H1 (cell line): ENCODE measurements around the gene EEF1A2. TPM values are rescaled to one million over a fixed set of nuclear protein-coding genes. Genes with fewer than 3 reads are reported as not detected.

Experiments
- CTCF ChIA-PET: fragments of 300-600 bp; sonication (Branson Sonifier 250); formaldehyde crosslinking; loops from one replicate; lab custom pipeline; 2021; ENCODE audit not compliant: partially characterized antibody; lab: Charles Lee
- POLR2A ChIA-PET: fragments of 300-600 bp; sonication (Branson Sonifier 250); formaldehyde crosslinking; loops from one replicate; lab custom pipeline; 2021; ENCODE audit warnings: inconsistent platforms; ENCODE audit not compliant: partially characterized antibody; lab: Charles Lee
- DNase-seq, 2 experiments: peaks; one replicate each; pipeline versions ENCODE4 v3.0.0 to v3.0.0-alpha.2; 2010 to 2022; ENCODE audit warnings: low spot score in 2 of 2, low read depth in 1 of 2, mixed read lengths in 1 of 2
- FAIRE-seq: peaks from 2 replicates; lab custom pipeline; 2011; peaks lifted over from hg19 to GRCh38; lab: Jason Lieb, UNC
- H2AFZ ChIP-seq: 2 replicates; pipeline ENCODE4 v1.8.1; 2012; ENCODE audit warnings: low read length, inconsistent platforms
- H2AK5ac ChIP-seq: 2 replicates; pipeline ENCODE4 v1.6.1; 2013; ENCODE audit warnings: low read depth, low read length
- H2BK120ac ChIP-seq: replicated peaks from 2 replicates; pipeline ENCODE3; 2013; ENCODE audit warnings: low read depth, low read length, inconsistent platforms
- H2BK12ac ChIP-seq: 2 replicates; pipeline ENCODE4 v1.6.1; 2013; ENCODE audit warnings: low read depth, low read length
- H2BK15ac ChIP-seq: 2 replicates; pipeline ENCODE4 v1.6.1; 2013; ENCODE audit warnings: low read length
- H2BK20ac ChIP-seq: 2 replicates; pipeline ENCODE4 v1.6.1; 2013; ENCODE audit warnings: low read length
- H2BK5ac ChIP-seq: 2 replicates; pipeline ENCODE4 v1.6.1; 2013; ENCODE audit warnings: low read depth, low read length
- H3K14ac ChIP-seq: 2 replicates; pipeline ENCODE4 v1.6.1; 2013; ENCODE audit warnings: inconsistent platforms; ENCODE audit not compliant: insufficient read length
- H3K18ac ChIP-seq: 2 replicates; pipeline ENCODE4 v1.6.1; 2013; ENCODE audit warnings: low read length; ENCODE audit errors: extremely low read depth
- H3K23ac ChIP-seq: 2 replicates; pipeline ENCODE4 v1.6.1; 2013; ENCODE audit warnings: inconsistent platforms; ENCODE audit not compliant: insufficient read length
- H3K23me2 ChIP-seq: 2 replicates; pipeline ENCODE4 v1.6.1; 2013; ENCODE audit warnings: low read depth, low read length
- H3K27ac ChIP-seq: 2 replicates; pipeline ENCODE4 v1.6.1; 2011; ENCODE audit warnings: low read depth, low read length, inconsistent platforms
- H3K27me3 ChIP-seq, 4 experiments: replicated peaks in 1 of 4; 1 replicate in 1 of 4; 2 replicates in 3 of 4; pipeline versions ENCODE4 v1.6.1 to v1.8.1; 2011 to 2013; ENCODE audit warnings: low read length in 3 of 4, mild to moderate bottlenecking in 3 of 4, inconsistent platforms in 2 of 4, mixed read lengths in 2 of 4, moderate library complexity in 1 of 4; ENCODE audit not compliant: control insufficient read depth in 3 of 4, insufficient read depth in 3 of 4; ENCODE audit errors: extremely low read depth in 1 of 4
- H3K36me3 ChIP-seq, 4 experiments: 2 replicates each; pipeline versions ENCODE4 v1.6.1 to v1.8.1; 2011 to 2013; ENCODE audit warnings: mild to moderate bottlenecking in 4 of 4, low read length in 3 of 4, moderate library complexity in 2 of 4, control low read depth in 1 of 4, inconsistent platforms in 1 of 4; ENCODE audit not compliant: insufficient read depth in 4 of 4, control insufficient read depth in 2 of 4
- H3K4ac ChIP-seq: replicated peaks from 2 replicates; pipeline ENCODE3; 2013; ENCODE audit warnings: low read length, low read depth, mixed read lengths, inconsistent platforms; ENCODE audit not compliant: insufficient read length
- H3K4me1 ChIP-seq, 4 experiments: replicated peaks in 1 of 4; 1 replicate in 1 of 4; 2 replicates in 3 of 4; pipeline versions ENCODE4 v1.6.1 to v1.8.1; 2011 to 2013; ENCODE audit warnings: low read length in 3 of 4, inconsistent platforms in 2 of 4, mixed read lengths in 1 of 4; ENCODE audit not compliant: insufficient read depth in 4 of 4, control insufficient read depth in 3 of 4
- H3K4me2 ChIP-seq, 2 experiments: 2 replicates each; pipeline versions ENCODE4 v1.6.1 to v1.8.1; 2011 to 2013; ENCODE audit warnings: low read depth in 2 of 2, low read length in 2 of 2, control low read depth in 1 of 2, inconsistent platforms in 1 of 2, mild to moderate bottlenecking in 1 of 2; ENCODE audit not compliant: insufficient read depth in 1 of 2
- H3K4me3 ChIP-seq, 4 experiments: fragments of 200-600, 300-600 bp in 1 of 4; sonication (generic), shearing (Covaris generic), sonication (Bioruptor Twin) in 1 of 4; 2 replicates each; pipeline versions ENCODE4 v1.5.1 to v1.8.1; 2011 to 2016; ENCODE audit warnings: low read length in 4 of 4, low read depth in 3 of 4, control low read depth in 2 of 4, inconsistent platforms in 2 of 4, mild to moderate bottlenecking in 2 of 4, mixed read lengths in 1 of 4, moderate library complexity in 1 of 4; ENCODE audit not compliant: insufficient read depth in 2 of 4; ENCODE audit errors: extremely low read depth in 1 of 4
- H3K56ac ChIP-seq: replicated peaks from 2 replicates; pipeline ENCODE3; 2013; ENCODE audit warnings: low read depth, mild to moderate bottlenecking, mixed read lengths, low read length, inconsistent platforms; ENCODE audit not compliant: insufficient read length
- H3K79me1 ChIP-seq: 2 replicates; pipeline ENCODE4 v1.6.1; 2013; ENCODE audit warnings: low read depth, low read length, control low read depth
- H3K79me2 ChIP-seq, 2 experiments: 2 replicates each; pipeline versions ENCODE4 v1.6.1 to v1.8.1; 2012 to 2013; ENCODE audit warnings: low read length in 2 of 2, mild to moderate bottlenecking in 2 of 2, inconsistent platforms in 1 of 2; ENCODE audit not compliant: insufficient read depth in 2 of 2, control insufficient read depth in 1 of 2
- H3K9ac ChIP-seq, 4 experiments: replicated peaks in 1 of 4; 1 replicate in 1 of 4; 2 replicates in 3 of 4; pipeline versions ENCODE4 v1.6.1 to v1.8.1; 2011 to 2013; ENCODE audit warnings: low read depth in 3 of 4, low read length in 3 of 4, control low read depth in 2 of 4, mild to moderate bottlenecking in 2 of 4, moderate library complexity in 2 of 4, inconsistent platforms in 1 of 4; ENCODE audit errors: extremely low read depth in 1 of 4
- H3K9me3 ChIP-seq, 2 experiments: 2 replicates each; pipeline versions ENCODE4 v1.6.1 to v1.8.1; 2012 to 2013; ENCODE audit warnings: mild to moderate bottlenecking in 2 of 2, moderate library complexity in 2 of 2, control low read depth in 1 of 2, inconsistent platforms in 1 of 2, low read depth in 1 of 2, low read length in 1 of 2, mixed read lengths in 1 of 2; ENCODE audit not compliant: insufficient read depth in 2 of 2
- H4K20me1 ChIP-seq, 2 experiments: replicated peaks in 1 of 2; 2 replicates each; pipeline versions ENCODE3 to v1.8.1; 2011 to 2013; ENCODE audit warnings: inconsistent platforms in 2 of 2, low read length in 2 of 2, mild to moderate bottlenecking in 1 of 2; ENCODE audit not compliant: insufficient read depth in 2 of 2, control insufficient read depth in 1 of 2
- H4K5ac ChIP-seq: 2 replicates; pipeline ENCODE4 v1.6.1; 2013; ENCODE audit warnings: low read length, low read depth, mixed read lengths, inconsistent platforms; ENCODE audit not compliant: insufficient read length
- H4K8ac ChIP-seq: 2 replicates; pipeline ENCODE4 v1.8.0; 2013; ENCODE audit warnings: mild to moderate bottlenecking, moderate library complexity, low read length, inconsistent platforms; ENCODE audit not compliant: insufficient read depth; ENCODE audit errors: extremely low read depth
- H4K91ac ChIP-seq: replicated peaks from 2 replicates; pipeline ENCODE3; 2013; ENCODE audit warnings: low read length, mixed read lengths, inconsistent platforms; ENCODE audit not compliant: insufficient read length
- ATF3 ChIP-seq: IDR thresholded peaks from 2 replicates; pipeline ENCODE4 v1.6.1; 2011; ENCODE audit warnings: low read depth, mild to moderate bottlenecking, low read length; ENCODE audit not compliant: insufficient read depth
- BCL11A ChIP-seq, 2 experiments: IDR thresholded peaks; one replicate each; pipeline ENCODE4 v1.6.1; 2011; ENCODE audit warnings: low read depth in 2 of 2, low read length in 2 of 2, mild to moderate bottlenecking in 2 of 2
- BRCA1 ChIP-seq: IDR thresholded peaks from 2 replicates; pipeline ENCODE4 v1.6.1; 2012; ENCODE audit warnings: low read depth, low read length, improper control_type of control experiment
- CHD1 ChIP-seq: IDR thresholded peaks from 2 replicates; pipeline ENCODE4 v1.6.1; 2012; ENCODE audit warnings: low read depth, low read length, improper control_type of control experiment
- EGR1 ChIP-seq: IDR thresholded peaks from 2 replicates; pipeline ENCODE4 v1.6.1; 2011; ENCODE audit warnings: low read depth, low read length, borderline replicate concordance
- EP300 ChIP-seq, 2 experiments: IDR thresholded peaks; 1 replicate in 1 of 2; 2 replicates in 1 of 2; pipeline ENCODE4 v1.6.1; 2011 to 2012; ENCODE audit warnings: low read depth in 2 of 2, low read length in 2 of 2, mild to moderate bottlenecking in 2 of 2, borderline replicate concordance in 1 of 2, inconsistent platforms in 1 of 2, moderate library complexity in 1 of 2
- EZH2 ChIP-seq: fragments of 200-600 bp; sonication (generic); IDR thresholded peaks from 2 replicates; pipeline ENCODE4 v1.7.1; 2012; ENCODE audit warnings: low read depth, mild to moderate bottlenecking, moderate library complexity, low read length, inconsistent platforms; ENCODE audit not compliant: severe bottlenecking
- HDAC6 ChIP-seq: IDR thresholded peaks from one replicate; pipeline ENCODE4 v1.7.1; 2012; ENCODE audit warnings: low read depth, mild to moderate bottlenecking, inconsistent platforms, low read length, moderate library complexity
- JUN ChIP-seq: IDR thresholded peaks from 2 replicates; pipeline ENCODE4 v1.6.1; 2011; ENCODE audit warnings: low read depth, mild to moderate bottlenecking, improper control_type of control experiment, low read length
- NANOG ChIP-seq: IDR thresholded peaks from 2 replicates; pipeline ENCODE4 v1.6.1; 2011; ENCODE audit warnings: low read length, low read depth, mild to moderate bottlenecking, inconsistent platforms; ENCODE audit not compliant: insufficient read depth, poor library complexity, severe bottlenecking
- PHF8 ChIP-seq: fragments of 200-600 bp; sonication (generic); conservative IDR thresholded peaks from 2 replicates; pipeline ENCODE4 v1.7.1; 2012; ENCODE audit warnings: low read depth, mild to moderate bottlenecking, inconsistent platforms, low read length, moderate library complexity
- WGBS, 2 experiments: shearing (Covaris generic) in 1 of 2; methylation state at CpG; one replicate each; pipeline versions ENCODE4 v1.1.6 to v1.1.7; 2013 to 2015; ENCODE audit warnings: low lambda C conversion rate in 2 of 2, mixed read lengths in 2 of 2, inconsistent platforms in 1 of 2, low coverage in 1 of 2, missing lambda C conversion rate in 1 of 2; ENCODE audit not compliant: insufficient replicate concordance in 2 of 2, insufficient coverage in 1 of 2, insufficient read length in 1 of 2; ENCODE audit errors: extremely low coverage in 1 of 2, missing lambda C conversion rate in 1 of 2; 5-methylcytosine and 5-hydroxymethylcytosine counted together
- polyA plus RNA-seq, 7 experiments: library from polyadenylated mRNA; depleted of rRNA in 3 of 7; stranded (reverse) in 5 of 7; unstranded in 2 of 7; fragments of >200 nt in 5 of 7; fragments of 200-250 nt in 2 of 7; gene quantifications; 1 replicate in 5 of 7; 2 replicates in 1 of 7; 4 replicates in 1 of 7; pipeline versions ENCODE4 v1.2.1 to v1.2.3, GENCODE V29; 2011 to 2013; ENCODE audit warnings: missing spikeins in 2 of 7, mixed read lengths in 2 of 7
- total RNA-seq: library from RNA; stranded (reverse); fragmentation: NEBNext Ultra II Directional; extraction: Animal tissue kit (Norgen Biotek cat#: 25700); gene quantifications from 2 replicates; pipeline ENCODE4 v1.2.1, GENCODE V29; 2021

The EEF1A2 gene
- total and polyA plus RNA-seq, 2 of the 8 experiments (the other 6 are each of a cell fraction or from before 2014, with no cell fraction given): 7.4 to 25.8 TPM

- Histone ChIP-seq H3K56ac (no peak overlapping the region), H3K4me3 (no peak overlapping the region), H3K23ac (no peak overlapping the region), H3K27me3 (peaks cover 0 to 6% (median under 1%) of the 10 kb centered on the region in 4 experiments; a peak in 3 of 7 replicates), H3K14ac (no peak overlapping the region), H2BK12ac (no peak overlapping the region), H3K36me3 (no peaks in the 10 kb centered on the region), H3K79me2 (no peaks in the 10 kb centered on the region), H3K27ac (no peak overlapping the region), H2BK15ac (no peak overlapping the region), H4K20me1 (peaks cover 0 to 1% of the 10 kb centered on the region in 2 experiments), H3K4me1 (peaks cover 0 to 13% (median 7%) of the 10 kb centered on the region in 4 experiments; a peak in 6 of 7 replicates), H3K18ac (no peak overlapping the region), H3K9me3 (peaks cover 0 to 6% of the 10 kb centered on the region in 2 experiments; a peak in 2 of 4 replicates), H3K9ac (no peak overlapping the region), H2AK5ac (no peak overlapping the region), H3K4me2 (no peak overlapping the region), H2AFZ (no peak overlapping the region), H4K8ac (no peak overlapping the region), H3K79me1 (no peaks in the 10 kb centered on the region), H3K4ac (no peak overlapping the region), H4K91ac (no peak overlapping the region), H2BK20ac (no peak overlapping the region), H2BK120ac (no peak overlapping the region), H2BK5ac (no peak overlapping the region), H4K5ac (no peak overlapping the region), H3K23me2 (no peaks in the 10 kb centered on the region)
- TF ChIP-seq CHD1 (no peak), JUN (no peak), HDAC6 (no peak), EZH2 (no peak), ATF3 (no peak), BCL11A (IDR thresholded peaks at IDR 0.05; ENCODE audit: low read depth in 2 of 2, low read length in 2 of 2) (no peak), EGR1 (no peak), BRCA1 (no peak), NANOG (no peak), EP300 (IDR thresholded peaks at IDR 0.05; ENCODE audit: borderline replicate concordance in 1 of 2, low read depth in 2 of 2, low read length in 2 of 2) (no peak), PHF8 (no peak)
- 88% methylated on average over 8 of the region's 8 CpGs; no CpG with 5 or more reads in 1 of the 2 experiments for WGBS, 2 experiments
- ChIA-PET CTCF (interaction anchor here (1.0 to 2.2 kb wide), 5 partner anchors 9 to 252 kb away, joined by 3 to 12 read pairs (median 4); partner anchors contain the start of gene PPDPF), POLR2A (interaction anchor here (1.1 kb wide), 1 partner anchor 15 kb away, joined by 4 read pairs; the partner anchor contains the start of gene PPDPF)
- DNase-seq (no peak), FAIRE-seq (no peak)
These were observed 6.4 kb upstream of the EEF1A2 start for GRCh38 chr20:63505281-63505680.
